Body of pancreas (tissue), 4 donors: Measurements from ENCODE around the gene DGLUCY.

Experiments
- CTCF ChIP-seq, 7 experiments: fragments of 450-650 bp in 4 of 7; fragments of 200-600 bp in 3 of 7; sonication (generic) in 3 of 7; IDR thresholded peaks; one replicate each; pipeline ENCODE4 v1.5.1; 2016 to 2019; ENCODE audit warnings: antibody characterized with exemption in 7 of 7
- POLR2A ChIP-seq, 3 donors: fragments of 450-650 bp; IDR thresholded peaks; one replicate each; pipeline ENCODE4 v1.6.1; 2016; ENCODE audit warnings: antibody characterized with exemption in 3 of 3, mild to moderate bottlenecking in 2 of 3

GRCh38 chr14:91155626-91156089 lies 41.8 kb downstream of the DGLUCY start:
- TF ChIP-seq POLR2A (IDR thresholded peaks at IDR 0.05) (no peak), CTCF (IDR thresholded peaks at IDR 0.05) (no peak)
